NCI-H82 treated with DMSO at 0.1 percent for 48 hours (cell line): ENCODE results near the gene RGS19.

Experiments used
- DNase-seq: peaks from one replicate; lab custom pipeline; 2025; ENCODE audit not compliant: unreplicated experiment; lab: John Stamatoyannopoulos, UW

The RGS19 gene

GRCh38 chr20:64050261-64051032 lies 28.9 kb downstream of the RGS19 start:
- DNase-seq = no peak

GRCh38 chr20:64049878-64050260 lies 29.4 kb downstream of the RGS19 start:
- DNase-seq = no peak

- no peak for DNase-seq
These were observed 30.0 kb downstream of the RGS19 start, which contains the start of gene SOX18 for GRCh38 chr20:64049060-64049877. SOX18 (minus strand) TSS chr20:64049639; CDS start chr20:64049516, 123 bp downstream.

- DNase-seq = no peak
These were observed 30.8 kb downstream of the RGS19 start for GRCh38 chr20:64048402-64049044.

GRCh38 chr20:64047968-64048401 lies 31.3 kb downstream of the RGS19 start:
- no peak for DNase-seq

GRCh38 chr20:64047046-64047389 lies 32.3 kb downstream of the RGS19 start:
- no peak for DNase-seq

- no peak for DNase-seq
These were observed 33.8 kb downstream of the RGS19 start for GRCh38 chr20:64045346-64046011.

- no peak for DNase-seq
These were observed 34.7 kb downstream of the RGS19 start for GRCh38 chr20:64044484-64045247.

- DNase-seq = no peak
These were observed 35.5 kb downstream of the RGS19 start for GRCh38 chr20:64043768-64044167.

- DNase-seq = no peak
These were observed 37.1 kb downstream of the RGS19 start for GRCh38 chr20:64042054-64042781.

GRCh38 chr20:64041781-64042053 lies 37.6 kb downstream of the RGS19 start:
- no peak for DNase-seq

- no peak for DNase-seq
These were observed 38.1 kb downstream of the RGS19 start for GRCh38 chr20:64041040-64041780.

- no peak for DNase-seq
These were observed 38.9 kb downstream of the RGS19 start for GRCh38 chr20:64040231-64041039.

GRCh38 chr20:64039293-64040160 lies 39.8 kb downstream of the RGS19 start:
- DNase-seq = no peak

- no peak for DNase-seq
These were observed 40.6 kb downstream of the RGS19 start for GRCh38 chr20:64038565-64039292.

GRCh38 chr20:64038224-64038564 lies 41.1 kb downstream of the RGS19 start:
- no peak for DNase-seq
